SJSA1 (cell line): ENCODE data around the gene KNSTRN. TPM values are rescaled to one million over a fixed set of nuclear protein-coding genes. Genes with fewer than 3 reads are reported as not detected.

Source experiments
- DNase-seq, 2 experiments: peaks; one replicate each; pipeline ENCODE4 v3.0.0-alpha.2; 2015 to 2020; ENCODE audit warnings: low spot score in 2 of 2, low read depth in 1 of 2
- H3K27ac ChIP-seq: fragments of 250-450 bp; sonication (Bioruptor Pico); 2 replicates; pipeline ENCODE4 v1.5.1; 2020; ENCODE audit warnings: mild to moderate bottlenecking, moderate library complexity
- H3K27me3 ChIP-seq: fragments of 250-450 bp; sonication (Bioruptor Pico); replicated peaks from 2 replicates; pipeline ENCODE4 v1.5.1; 2020; ENCODE audit warnings: mild to moderate bottlenecking, moderate library complexity
- H3K36me3 ChIP-seq: fragments of 250-450 bp; sonication (Bioruptor Pico); 2 replicates; pipeline ENCODE4 v1.5.1; 2020; ENCODE audit warnings: mild to moderate bottlenecking
- H3K4me1 ChIP-seq: fragments of 250-450 bp; sonication (Bioruptor Pico); replicated peaks from 2 replicates; pipeline ENCODE4 v1.6.1; 2021; ENCODE audit warnings: mild to moderate bottlenecking
- H3K4me3 ChIP-seq: fragments of 250-450 bp; sonication (Bioruptor Pico); 2 replicates; pipeline ENCODE4 v1.5.1; 2020; ENCODE audit warnings: mild to moderate bottlenecking
- H3K9me3 ChIP-seq: fragments of 250-450 bp; sonication (Bioruptor Pico); replicated peaks from 2 replicates; pipeline ENCODE4 v1.5.1; 2020; ENCODE audit warnings: mild to moderate bottlenecking
- total RNA-seq: library from RNA; depleted of rRNA; stranded (reverse); fragments of >200 nt; shearing (Covaris generic); gene quantifications from 2 replicates; pipeline ENCODE4 v1.2.3, GENCODE V29; 2014

KNSTRN gene
- total RNA-seq, 1 experiment from 2014 or later: 96.6 TPM

DNA sequence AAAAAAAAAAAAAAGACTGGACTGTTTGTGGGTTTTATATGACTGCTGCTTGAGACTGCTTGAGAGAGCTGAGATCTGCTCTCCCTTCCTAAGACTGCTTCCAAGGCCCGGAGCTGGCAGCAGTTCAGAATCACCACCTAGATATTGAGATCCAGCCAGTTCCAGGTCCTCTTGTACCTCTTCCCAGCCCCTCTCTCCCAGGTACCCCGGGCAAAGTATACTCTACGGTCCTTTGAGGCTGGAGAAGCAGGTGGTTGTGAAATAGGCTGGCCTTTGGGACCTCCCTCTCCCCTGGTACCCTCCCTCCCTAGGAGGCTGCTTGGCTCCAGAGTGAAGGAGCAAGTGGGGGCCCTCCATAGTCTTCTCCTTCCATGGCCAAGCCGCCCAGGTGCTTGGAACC, 45.7 kb downstream of the KNSTRN start:
- Histone ChIP-seq H3K9me3 (no peaks in the 10 kb centered on the region), H3K27me3 (no peaks in the 10 kb centered on the region; the same call in 1 of the 2 replicates), H3K27ac (no peak overlapping the region), H3K36me3 (no peaks in the 10 kb centered on the region), H3K4me3 (no peak overlapping the region), H3K4me1 (no peaks in the 10 kb centered on the region)
- no peak for DNase-seq

GRCh38 chr15:40429068-40429710, 46.7 kb downstream of the KNSTRN start:
- Histone ChIP-seq H3K9me3 (no peaks in the 10 kb centered on the region), H3K27me3 (no peaks in the 10 kb centered on the region; the same call in 1 of the 2 replicates), H3K27ac (no peak overlapping the region), H3K36me3 (no peaks in the 10 kb centered on the region), H3K4me1 (no peaks in the 10 kb centered on the region), H3K4me3 (no peak overlapping the region)
- no peak for DNase-seq

- Histone ChIP-seq H3K27ac (no peak overlapping the region), H3K4me3 (no peak overlapping the region), H3K4me1 (no peaks in the 10 kb centered on the region), H3K27me3 (peaks cover under 1% of the 10 kb centered on the region), H3K9me3 (no peaks in the 10 kb centered on the region), H3K36me3 (no peaks in the 10 kb centered on the region)
- DNase-seq: no peak
Observed at GRCh38 chr15:40430271-40430805, 47.8 kb downstream of the KNSTRN start.

DNA sequence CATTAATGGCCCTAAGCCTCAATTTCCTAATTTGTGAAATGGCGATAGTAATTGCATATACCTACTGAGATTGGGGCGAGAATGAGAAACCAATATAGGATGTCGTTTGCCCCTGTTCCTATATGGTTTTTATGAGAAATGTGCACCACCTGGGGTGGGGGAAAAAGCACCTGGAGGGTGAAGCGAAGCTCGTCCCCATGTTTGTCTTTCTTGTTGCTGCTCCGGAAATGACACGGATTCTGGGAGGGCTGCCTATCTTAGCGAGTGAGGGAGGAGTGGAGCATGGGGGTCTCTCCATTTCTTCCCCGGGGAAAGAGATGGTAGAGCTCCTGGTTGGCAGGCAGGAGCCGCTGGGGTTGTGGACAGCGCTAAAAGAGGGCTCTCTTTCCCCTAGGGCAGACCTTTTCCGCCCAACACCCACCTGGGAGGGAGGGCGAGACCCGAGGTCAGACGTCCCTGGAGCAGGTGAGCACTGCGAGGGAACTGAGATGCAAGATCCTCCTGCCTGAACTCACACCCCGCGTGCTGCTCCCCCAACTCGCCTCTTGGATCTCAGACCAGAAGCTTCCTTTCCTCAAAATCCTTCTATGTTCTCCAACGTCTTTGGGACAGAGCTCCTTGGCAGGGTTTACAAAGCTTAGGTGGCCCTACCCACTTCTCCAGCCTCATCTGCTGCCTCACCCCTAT, 52.6 kb downstream of the KNSTRN start:
- Histone ChIP-seq H3K4me3 (no peak overlapping the region), H3K4me1 (peaks cover 23% of the 10 kb centered on the region), H3K27ac (no peak overlapping the region), H3K27me3 (peaks cover 39% of the 10 kb centered on the region), H3K36me3 (no peaks in the 10 kb centered on the region; the same call in 1 of the 2 replicates), H3K9me3 (no peaks in the 10 kb centered on the region)
- DNase-seq: no peak

GRCh38 chr15:40435710-40436089, 53.2 kb downstream of the KNSTRN start:
- Histone ChIP-seq H3K9me3 (no peaks in the 10 kb centered on the region), H3K4me3 (peak overlapping the region; percentile 32), H3K27me3 (peaks cover 40% of the 10 kb centered on the region), H3K4me1 (peaks cover 24% of the 10 kb centered on the region), H3K36me3 (no peaks in the 10 kb centered on the region; the same call in 1 of the 2 replicates), H3K27ac (no peak overlapping the region)
- DNase-seq: no peak

GRCh38 chr15:40436116-40436891, 53.8 kb downstream of the KNSTRN start:
- Histone ChIP-seq H3K4me3 (peak overlapping the region; percentile 32), H3K9me3 (0 out of 2 replicates have a peak, but pooled peaks cover 2% of the 10 kb centered on the region), H3K27ac (no peak overlapping the region), H3K36me3 (peaks cover 3% of the 10 kb centered on the region), H3K27me3 (peaks cover 40% of the 10 kb centered on the region), H3K4me1 (peaks cover 24% of the 10 kb centered on the region)
- no peak for DNase-seq

DNA sequence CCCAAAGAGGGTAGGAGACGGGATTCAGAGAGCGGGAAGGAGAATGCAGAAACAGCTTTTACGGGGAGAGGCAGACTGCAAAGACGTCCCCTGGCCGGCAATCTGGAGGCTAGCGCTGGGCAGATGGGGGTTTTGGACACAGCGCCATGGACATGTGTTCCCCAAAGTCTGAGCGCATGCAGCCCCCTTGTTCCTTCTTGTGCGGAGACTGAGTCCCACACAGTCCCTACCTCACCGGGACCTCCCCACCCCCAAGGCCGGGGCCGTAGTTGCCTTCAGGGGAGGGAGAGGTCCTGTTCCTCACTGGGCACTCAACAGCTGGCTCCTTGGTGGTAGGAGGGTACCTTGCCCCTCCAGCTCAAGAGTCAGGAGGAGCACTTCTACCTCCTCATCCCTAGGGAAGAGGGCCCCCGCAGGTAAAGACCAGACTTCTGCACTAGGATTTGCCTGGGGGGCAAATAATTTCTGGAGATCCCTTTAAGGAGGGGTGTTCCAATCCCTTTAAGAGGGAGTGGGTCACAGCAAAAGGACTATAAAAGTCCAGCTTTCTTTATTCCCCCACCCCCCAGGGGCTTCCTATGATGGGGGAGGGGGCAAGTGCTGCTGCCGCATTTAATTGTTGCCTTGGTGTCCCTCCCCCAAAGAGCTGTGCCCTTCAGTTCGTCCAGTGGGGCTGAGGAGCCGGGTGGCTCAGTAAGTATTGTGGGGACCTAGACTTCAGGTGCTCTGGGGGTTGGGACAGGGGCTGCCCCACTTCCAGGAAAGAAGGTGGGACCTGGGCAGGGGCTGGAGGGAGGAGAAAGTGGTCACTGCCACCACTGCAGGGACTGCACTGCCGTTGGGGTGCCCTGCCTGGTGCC, 54.6 kb downstream of the KNSTRN start:
- Histone ChIP-seq H3K4me1 (peaks cover 28% of the 10 kb centered on the region), H3K9me3 (0 out of 2 replicates have a peak, but pooled peaks cover 2% of the 10 kb centered on the region), H3K27ac (no peak overlapping the region), H3K36me3 (peaks cover 4% of the 10 kb centered on the region), H3K27me3 (peaks cover 40% of the 10 kb centered on the region), H3K4me3 (no peak overlapping the region)
- no peak for DNase-seq

GRCh38 chr15:40437752-40438687, 55.5 kb downstream of the KNSTRN start:
- Histone ChIP-seq H3K27ac (no peak overlapping the region), H3K27me3 (peaks cover 40% of the 10 kb centered on the region), H3K36me3 (peaks cover 4% of the 10 kb centered on the region), H3K4me1 (peaks cover 32% of the 10 kb centered on the region), H3K9me3 (0 out of 2 replicates have a peak, but pooled peaks cover 2% of the 10 kb centered on the region), H3K4me3 (no peak overlapping the region)
- DNase-seq: no peak

GRCh38 chr15:40438712-40439111, 56.2 kb downstream of the KNSTRN start:
- H3K4me1 ChIP-seq: peaks cover 32% of the 10 kb centered on the region
- no peak for DNase-seq
- H3K36me3 ChIP-seq: peaks cover 4% of the 10 kb centered on the region
- H3K9me3 ChIP-seq: 0 out of 2 replicates have a peak, but pooled peaks cover 2% of the 10 kb centered on the region
- H3K4me3 ChIP-seq: no peak overlapping the region
- peaks cover 40% of the 10 kb centered on the region for H3K27me3 ChIP-seq
- no peak overlapping the region for H3K27ac ChIP-seq

- Histone ChIP-seq H3K4me1 (peaks cover 33% of the 10 kb centered on the region), H3K27ac (no peak overlapping the region), H3K36me3 (peaks cover 4% of the 10 kb centered on the region), H3K9me3 (0 out of 2 replicates have a peak, but pooled peaks cover 2% of the 10 kb centered on the region), H3K27me3 (peaks cover 40% of the 10 kb centered on the region), H3K4me3 (peak overlapping the region; percentile 93; the same call in 1 of the 2 replicates)
- DNase-seq: no peak
Observed at GRCh38 chr15:40439461-40439959, 57.0 kb downstream of the KNSTRN start.

GRCh38 chr15:40439960-40440742, 57.6 kb downstream of the KNSTRN start:
- peaks cover 40% of the 10 kb centered on the region for H3K27me3 ChIP-seq
- H3K36me3 ChIP-seq: peaks cover 4% of the 10 kb centered on the region
- 0 out of 2 replicates have a peak, but pooled peaks cover 2% of the 10 kb centered on the region for H3K9me3 ChIP-seq
- H3K4me3 ChIP-seq: peak overlapping the region; percentile 93
- H3K27ac ChIP-seq: no peak overlapping the region
- H3K4me1 ChIP-seq: peaks cover 39% of the 10 kb centered on the region
- peak; percentile 38 to 56 for DNase-seq
